ENCODE results near the gene TMED6.

TMED6 gene

GRCh38 chr16:69315486-69316311 lies 35.9 kb downstream of the TMED6 start:
- CTCF ChIA-PET = no interaction called here
- DNase-seq (ENCODE audit: extremely low spot score) = no peak
- no peak for TF ChIP-seq LEF1 (IDR thresholded peaks at IDR 0.05; ENCODE audit: borderline replicate concordance)
- POLR2A ChIA-PET = interaction anchor here (1.2 to 1.9 kb wide), 2 partner anchors 10 to 14 kb away, joined by 4 to 5 read pairs; partner anchors contain the start of gene PDF

GRCh38 chr16:69314534-69314933 lies 37.1 kb downstream of the TMED6 start:
- CTCF ChIA-PET = no interaction called here
- DNase-seq (ENCODE audit: extremely low spot score) = no peak
- TF ChIP-seq FOXA1 (IDR thresholded peaks at IDR 0.05) = no peak
- no peak for TF ChIP-seq BHLHE40 (IDR thresholded peaks at IDR 0.05; ENCODE audit: borderline replicate concordance)
- no peak for TF ChIP-seq LEF1 (IDR thresholded peaks at IDR 0.05; ENCODE audit: borderline replicate concordance)
- TF ChIP-seq ZNF384 (IDR thresholded peaks at IDR 0.05) = no peak
- TF ChIP-seq FOXK2 (IDR thresholded peaks at IDR 0.05) = no peak
- TF ChIP-seq ELF4 (IDR thresholded peaks at IDR 0.05) = no peak
- TF ChIP-seq TARDBP (IDR thresholded peaks at IDR 0.05) = no peak
- no peak for TF ChIP-seq SUZ12 (IDR thresholded peaks at IDR 0.05)
- no peak for TF ChIP-seq SP1 (IDR thresholded peaks at IDR 0.05)
- no peak for TF ChIP-seq FOXM1 (IDR thresholded peaks at IDR 0.05; ENCODE audit: borderline replicate concordance)
- no peak for TF ChIP-seq ARNT (IDR thresholded peaks at IDR 0.05)
- TF ChIP-seq NFRKB (IDR thresholded peaks at IDR 0.05) = no peak
- TF ChIP-seq HDGF (IDR thresholded peaks at IDR 0.05; ENCODE audit: borderline replicate concordance) = no peak
- no peak for TF ChIP-seq CTBP1 (IDR thresholded peaks at IDR 0.05; ENCODE audit: borderline replicate concordance)
- TF ChIP-seq PKNOX1 (IDR thresholded peaks at IDR 0.05) = no peak
- no peak for TF ChIP-seq L3MBTL2 (conservative IDR thresholded peaks at IDR 0.05)
- POLR2A ChIA-PET = interaction anchor here (1.9 kb wide), 1 partner anchor 15 kb away, joined by 5 read pairs; the partner anchor contains the start of gene PDF

- DNase-seq (ENCODE audit: extremely low spot score) = no peak
- no peak for TF ChIP-seq FOXA1 (IDR thresholded peaks at IDR 0.05)
- TF ChIP-seq PKNOX1 (IDR thresholded peaks at IDR 0.05) = no peak
- CTCF ChIA-PET = no interaction called here
- POLR2A ChIA-PET = interaction anchor here (2.0 kb wide), 1 partner anchor 10 kb away, joined by 5 read pairs; no protein-coding TSS in a partner anchor
These were observed 38.1 kb downstream of the TMED6 start for GRCh38 chr16:69313469-69313868.

- TF ChIP-seq NFRKB (IDR thresholded peaks at IDR 0.05) = no peak
- TF ChIP-seq PKNOX1 (IDR thresholded peaks at IDR 0.05) = peak; percentile 2; the same call in 1 of the 2 replicates
- TF ChIP-seq ZNF384 (IDR thresholded peaks at IDR 0.05) = peak; percentile 30; the same call in 1 of the 2 replicates
- ChIA-PET POLR2A (interaction anchor here (0.6 to 2.0 kb wide), 4 partner anchors 8 to 21 kb away, joined by 3 to 5 read pairs (median 3); no protein-coding TSS in a partner anchor), CTCF (interaction anchor here (0.6 to 1.0 kb wide), 2 partner anchors 136 to 608 kb away, joined by 3 to 4 read pairs; no protein-coding TSS in a partner anchor)
- DNase-seq (ENCODE audit: extremely low spot score) = peak; percentile 31
These were observed 39.8 kb downstream of the TMED6 start for GRCh38 chr16:69311533-69312387.

GRCh38 chr16:69310653-69311532 lies 40.7 kb downstream of the TMED6 start, which contains the start of gene VPS4A:
Gene VPS4A (plus strand): TSS chr16:69311350. CDS start chr16:69311512, 162 bp downstream.
- POLR2A ChIA-PET = no interaction called here
- TF ChIP-seq CTBP1 (IDR thresholded peaks at IDR 0.05; ENCODE audit: borderline replicate concordance) (no peak), FOXA1 (IDR thresholded peaks at IDR 0.05) (no peak), TARDBP (IDR thresholded peaks at IDR 0.05) (no peak), NFRKB (IDR thresholded peaks at IDR 0.05) (no peak), PKNOX1 (IDR thresholded peaks at IDR 0.05) (peak; percentile 92), SUZ12 (IDR thresholded peaks at IDR 0.05) (no peak), ELF4 (IDR thresholded peaks at IDR 0.05) (0 out of 2 replicates have a peak, but pooled peaks have one; percentile 24), ARNT (IDR thresholded peaks at IDR 0.05) (peak; percentile 61; the same call in 1 of the 2 replicates), FOXM1 (IDR thresholded peaks at IDR 0.05; ENCODE audit: borderline replicate concordance) (0 out of 2 replicates have a peak, but pooled peaks have one; percentile 8)

More at GRCh38 chr16:69310653-69311532, 40.7 kb downstream of the TMED6 start, which contains the start of gene VPS4A:
- CTCF ChIA-PET = interaction anchor here (0.6 kb wide), 1 partner anchor 32 kb away, joined by 3 read pairs; no protein-coding TSS in a partner anchor
- DNase-seq (ENCODE audit: extremely low spot score) = peak; percentile 99

All from HEK293T (cell line).